Measurements from ENCODE around the gene RETNLB. TPM values are rescaled to one million over a fixed set of nuclear protein-coding genes. Genes with fewer than 3 reads are reported as not detected.
A peak's percentile ranks its signal among the peaks of the same experiment; 100 is the strongest.

RETNLB gene
- total and polyA plus RNA-seq, 2 of the 13 experiments (the other 11 are each of a cell fraction or from before 2014, with no cell fraction given) = not detected

DNA sequence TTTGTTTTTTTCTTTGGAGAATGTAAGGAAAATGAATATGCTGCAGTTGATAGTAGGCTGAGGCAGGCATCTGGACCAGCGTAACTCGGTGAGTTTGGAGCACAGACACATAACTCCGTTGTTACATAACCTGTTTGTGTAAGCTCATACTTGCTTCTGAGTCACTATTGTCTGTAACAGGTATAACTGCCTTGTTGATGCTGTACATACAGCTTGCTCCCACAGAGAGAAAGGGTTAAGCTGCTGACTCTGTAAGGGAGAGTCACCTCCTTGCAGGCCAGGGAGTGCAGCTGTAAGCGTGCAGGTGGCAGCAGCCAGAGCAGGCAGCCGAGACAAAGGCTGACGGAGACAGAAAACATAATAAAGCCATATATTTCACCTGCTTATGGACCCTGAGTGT lies 20.4 kb downstream of the RETNLB start:
- Histone ChIP-seq H3K27me3 (ENCODE audit: control insufficient read depth in 1 of 2, insufficient read depth in 2 of 2, low read length in 2 of 2) (no peaks in the 10 kb centered on the region), H3K4me3 (replicated peaks in 1 of 3; ENCODE audit: insufficient read depth in 1 of 3, low read depth in 2 of 3, low read length in 3 of 3) (no peak overlapping the region), H3K79me2 (ENCODE audit: insufficient read depth, low read length) (no peaks in the 10 kb centered on the region), H3K4me1 (ENCODE audit: insufficient read depth, low read length) (no peaks in the 10 kb centered on the region), H3K9me3 (ENCODE audit: low read length) (no peaks in the 10 kb centered on the region), H3K9ac (ENCODE audit: insufficient read depth, low read depth, low read length) (no peak overlapping the region), H3K4me2 (ENCODE audit: low read depth, low read length) (no peak overlapping the region), H2AFZ (ENCODE audit: low read length) (no peak overlapping the region), H4K20me1 (ENCODE audit: insufficient read depth, low read length) (no peaks in the 10 kb centered on the region), H3K27ac (ENCODE audit: extremely low read length, insufficient read depth, low read length) (no peak overlapping the region), H3K36me3 (replicated peaks in 1 of 2; ENCODE audit: control insufficient read depth in 1 of 2, insufficient read depth in 2 of 2, low read length in 2 of 2) (no peaks in the 10 kb centered on the region)
- DNase-seq (ENCODE audit: low spot score) (no peak), ATAC-seq (no peak), FAIRE-seq (no peak)
- TF ChIP-seq FOSL2 (CRISPR knock-in tag; IDR thresholded peaks at IDR 0.05) (peak; percentile 20; the same call in 1 of the 2 replicates), ZNF136 (CRISPR knock-in tag; IDR thresholded peaks at IDR 0.05; ENCODE audit: low read depth) (no peak)
- 5% methylated on average over 6 of the region's 6 CpGs for WGBS (ENCODE audit: low lambda C conversion rate)
- CTCF ChIA-PET (ENCODE audit: low intra/inter-chr PET ratio, low total read pairs) = no interaction called here
- in situ Hi-C loops (cut with HindIII; ENCODE audit: extremely low pct_ligation_motif_present, low pct_unique_long_range_greater_than_20kb) (no loop called here), intact Hi-C loops (cut with micrococcal nuclease; ENCODE audit: unreplicated experiment) (no loop called here)
- BruUV-seq (replicated peaks) = no TSS peak
- POLR2A ChIA-PET = no interaction called here

DNA sequence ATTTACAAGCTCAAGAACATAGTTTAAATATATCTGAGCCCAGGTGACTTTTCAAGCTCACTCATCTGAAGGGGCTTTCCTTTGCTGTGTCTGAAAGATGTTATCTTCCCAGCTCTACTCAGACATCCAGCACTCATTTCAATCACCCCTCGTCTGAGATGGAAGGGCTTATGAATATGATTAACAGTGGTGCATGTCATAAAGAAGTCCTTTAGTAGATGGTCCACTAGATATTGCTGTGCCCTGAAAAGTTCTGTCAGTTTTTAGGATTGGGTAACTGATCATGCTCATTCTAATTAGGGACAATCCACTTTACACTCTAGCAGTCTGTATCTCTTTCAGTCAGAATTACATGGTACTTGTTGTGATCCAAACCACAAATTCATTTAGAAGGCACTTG lies 28.3 kb downstream of the RETNLB start:
- H3K4me3 ChIP-seq (replicated peaks in 1 of 3; ENCODE audit: insufficient read depth in 1 of 3, low read depth in 2 of 3, low read length in 3 of 3) = no peak overlapping the region
- H3K27ac ChIP-seq (ENCODE audit: extremely low read length, insufficient read depth, low read length) = no peak overlapping the region
- no peak overlapping the region for H2AFZ ChIP-seq (ENCODE audit: low read length)
- in situ Hi-C loops (cut with HindIII; ENCODE audit: extremely low pct_ligation_motif_present, low pct_unique_long_range_greater_than_20kb) = no loop called here
- no TSS peak for BruUV-seq (replicated peaks)
- CTCF ChIA-PET (ENCODE audit: low intra/inter-chr PET ratio, low total read pairs) = no interaction called here
- intact Hi-C loops (cut with micrococcal nuclease; ENCODE audit: unreplicated experiment) = no loop called here
- POLR2A ChIA-PET = no interaction called here
- H4K20me1 ChIP-seq (ENCODE audit: insufficient read depth, low read length) = no peaks in the 10 kb centered on the region
- FAIRE-seq (no peak), ATAC-seq (no peak), DNase-seq (ENCODE audit: low spot score) (no peak)
- no peaks in the 10 kb centered on the region for H3K27me3 ChIP-seq (ENCODE audit: control insufficient read depth in 1 of 2, insufficient read depth in 2 of 2, low read length in 2 of 2)
- H3K36me3 ChIP-seq (replicated peaks in 1 of 2; ENCODE audit: control insufficient read depth in 1 of 2, insufficient read depth in 2 of 2, low read length in 2 of 2) = no peaks in the 10 kb centered on the region
- no peaks in the 10 kb centered on the region for H3K4me1 ChIP-seq (ENCODE audit: insufficient read depth, low read length)
- WGBS (ENCODE audit: low lambda C conversion rate) = 0% methylated on average over 1 of the region's 1 CpG
- H3K4me2 ChIP-seq (ENCODE audit: low read depth, low read length) = no peak overlapping the region
- H3K9me3 ChIP-seq (ENCODE audit: low read length) = no peaks in the 10 kb centered on the region
- H3K79me2 ChIP-seq (ENCODE audit: insufficient read depth, low read length) = no peaks in the 10 kb centered on the region
- H3K9ac ChIP-seq (ENCODE audit: insufficient read depth, low read depth, low read length) = no peak overlapping the region
- no peak for TF ChIP-seq GTF3A (CRISPR knock-in tag; conservative IDR thresholded peaks at IDR 0.05)
- TF ChIP-seq ZSCAN21 (CRISPR knock-in tag; IDR thresholded peaks at IDR 0.05; ENCODE audit: borderline replicate concordance) = no peak
- TF ChIP-seq CEBPZ (IDR thresholded peaks at IDR 0.05; ENCODE audit: low read length) = no peak
- TF ChIP-seq, protein P1, sequence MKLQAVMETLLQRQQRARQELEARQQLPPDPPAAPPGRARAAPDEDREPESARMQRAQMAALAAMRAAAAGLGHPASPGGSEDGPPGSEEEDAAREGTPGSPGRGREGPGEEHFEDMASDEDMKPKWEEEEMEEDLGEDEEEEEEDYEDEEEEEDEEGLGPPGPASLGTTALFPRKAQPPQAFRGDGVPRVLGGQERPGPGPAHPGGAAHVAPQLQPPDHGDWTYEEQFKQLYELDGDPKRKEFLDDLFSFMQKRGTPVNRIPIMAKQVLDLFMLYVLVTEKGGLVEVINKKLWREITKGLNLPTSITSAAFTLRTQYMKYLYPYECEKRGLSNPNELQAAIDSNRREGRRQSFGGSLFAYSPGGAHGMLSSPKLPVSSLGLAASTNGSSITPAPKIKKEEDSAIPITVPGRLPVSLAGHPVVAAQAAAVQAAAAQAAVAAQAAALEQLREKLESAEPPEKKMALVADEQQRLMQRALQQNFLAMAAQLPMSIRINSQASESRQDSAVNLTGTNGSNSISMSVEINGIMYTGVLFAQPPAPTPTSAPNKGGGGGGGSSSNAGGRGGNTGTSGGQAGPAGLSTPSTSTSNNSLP (IDR thresholded peaks at IDR 0.05; ENCODE audit: low read depth, low read length) = no peak
- no peak for TF ChIP-seq TARDBP (CRISPR knock-in tag; IDR thresholded peaks at IDR 0.05)
- TF ChIP-seq ZNF703 (CRISPR knock-in tag; IDR thresholded peaks at IDR 0.05; ENCODE audit: borderline replicate concordance) = no peak
- no peak for TF ChIP-seq ZNF256 (CRISPR knock-in tag; conservative IDR thresholded peaks at IDR 0.05)
- no peak for TF ChIP-seq KLF13 (CRISPR knock-in tag; IDR thresholded peaks at IDR 0.05)
- TF ChIP-seq, protein P2, sequence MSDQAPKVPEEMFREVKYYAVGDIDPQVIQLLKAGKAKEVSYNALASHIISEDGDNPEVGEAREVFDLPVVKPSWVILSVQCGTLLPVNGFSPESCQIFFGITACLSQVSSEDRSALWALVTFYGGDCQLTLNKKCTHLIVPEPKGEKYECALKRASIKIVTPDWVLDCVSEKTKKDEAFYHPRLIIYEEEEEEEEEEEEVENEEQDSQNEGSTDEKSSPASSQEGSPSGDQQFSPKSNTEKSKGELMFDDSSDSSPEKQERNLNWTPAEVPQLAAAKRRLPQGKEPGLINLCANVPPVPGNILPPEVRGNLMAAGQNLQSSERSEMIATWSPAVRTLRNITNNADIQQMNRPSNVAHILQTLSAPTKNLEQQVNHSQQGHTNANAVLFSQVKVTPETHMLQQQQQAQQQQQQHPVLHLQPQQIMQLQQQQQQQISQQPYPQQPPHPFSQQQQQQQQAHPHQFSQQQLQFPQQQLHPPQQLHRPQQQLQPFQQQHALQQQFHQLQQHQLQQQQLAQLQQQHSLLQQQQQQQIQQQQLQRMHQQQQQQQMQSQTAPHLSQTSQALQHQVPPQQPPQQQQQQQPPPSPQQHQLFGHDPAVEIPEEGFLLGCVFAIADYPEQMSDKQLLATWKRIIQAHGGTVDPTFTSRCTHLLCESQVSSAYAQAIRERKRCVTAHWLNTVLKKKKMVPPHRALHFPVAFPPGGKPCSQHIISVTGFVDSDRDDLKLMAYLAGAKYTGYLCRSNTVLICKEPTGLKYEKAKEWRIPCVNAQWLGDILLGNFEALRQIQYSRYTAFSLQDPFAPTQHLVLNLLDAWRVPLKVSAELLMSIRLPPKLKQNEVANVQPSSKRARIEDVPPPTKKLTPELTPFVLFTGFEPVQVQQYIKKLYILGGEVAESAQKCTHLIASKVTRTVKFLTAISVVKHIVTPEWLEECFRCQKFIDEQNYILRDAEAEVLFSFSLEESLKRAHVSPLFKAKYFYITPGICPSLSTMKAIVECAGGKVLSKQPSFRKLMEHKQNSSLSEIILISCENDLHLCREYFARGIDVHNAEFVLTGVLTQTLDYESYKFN (CRISPR knock-in tag; conservative IDR thresholded peaks at IDR 0.05) = no peak

Measured in HepG2 (cell line).